Glomerular visceral epithelial cell (primary cell): Measurements from ENCODE around the gene CNTNAP2.
"Not testable (repeated sequence)": the region's sequence is repeated elsewhere in the genome, so short reads cannot be mapped to it uniquely, and the experiment has no call there.

Experiments used
- DNase-seq: peaks from one replicate; pipeline ENCODE4 v3.0.0-alpha.2; 2016; ENCODE audit errors: extremely low spot score

The CNTNAP2 gene

GRCh38 chr7:148026713-148027112 lies 1910.1 kb downstream of the CNTNAP2 start:
- no peak for DNase-seq

DNA sequence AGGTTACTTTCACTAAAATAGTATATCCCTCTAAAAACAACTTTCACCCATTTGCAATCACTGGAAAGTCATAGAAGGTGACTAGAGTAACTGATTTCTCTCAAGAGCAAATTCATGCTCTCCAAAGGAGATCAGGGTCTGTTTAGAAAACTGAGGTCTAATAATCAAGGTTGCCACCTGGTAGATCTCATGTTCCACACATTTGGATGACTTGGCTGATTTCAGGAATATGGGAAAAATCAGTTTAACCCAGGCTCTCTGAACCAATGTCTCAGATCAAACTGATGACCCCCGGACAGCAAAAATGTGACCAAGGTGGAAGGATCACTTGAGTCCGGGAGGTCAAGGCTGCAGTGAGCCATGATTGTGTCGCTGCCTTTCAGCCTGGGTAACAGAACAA lies 1911.6 kb downstream of the CNTNAP2 start:
- no peak for DNase-seq

GRCh38 chr7:148031019-148031418 lies 1914.4 kb downstream of the CNTNAP2 start:
- DNase-seq: no peak

GRCh38 chr7:148031811-148032210 lies 1915.2 kb downstream of the CNTNAP2 start:
- no peak for DNase-seq

DNA sequence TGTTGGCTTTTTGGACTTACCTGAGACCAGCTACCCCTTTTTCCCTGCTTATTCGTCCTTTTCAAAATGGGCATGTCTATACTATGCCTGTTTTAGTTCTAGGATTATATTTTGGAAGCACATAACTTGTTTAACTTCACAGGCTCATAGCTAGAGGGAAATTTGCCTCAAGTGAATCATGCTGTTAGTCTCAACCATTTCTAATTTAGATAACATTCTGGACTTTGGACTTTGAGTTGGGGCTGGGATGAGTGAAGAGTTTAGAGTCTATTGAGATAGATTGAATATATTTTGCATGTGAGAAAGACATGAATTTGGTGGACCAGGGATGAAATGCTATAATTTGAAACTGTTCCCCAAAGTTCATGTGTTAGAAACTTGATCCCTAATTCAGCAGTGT lies 1919.3 kb downstream of the CNTNAP2 start:
- no peak for DNase-seq

DNA sequence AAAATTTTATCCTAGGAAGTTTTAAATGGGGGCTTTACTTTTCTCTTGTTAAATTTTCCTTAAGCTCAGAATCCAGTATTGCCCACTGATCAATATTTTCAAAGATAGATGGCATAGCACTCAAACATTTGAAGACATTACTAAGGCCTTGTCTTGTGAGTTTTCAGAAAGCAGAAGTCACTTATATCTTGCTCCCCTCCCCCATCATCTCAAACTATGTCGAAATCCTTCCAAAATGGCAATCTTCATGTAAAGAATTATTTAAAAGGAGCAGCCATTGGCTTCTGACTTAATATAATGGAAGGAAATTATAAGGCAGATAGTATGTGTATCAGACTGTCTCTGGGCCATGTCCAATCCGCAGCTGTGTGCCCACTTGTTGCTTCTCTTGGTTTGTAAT lies 1920.4 kb downstream of the CNTNAP2 start:
- no peak for DNase-seq

DNA sequence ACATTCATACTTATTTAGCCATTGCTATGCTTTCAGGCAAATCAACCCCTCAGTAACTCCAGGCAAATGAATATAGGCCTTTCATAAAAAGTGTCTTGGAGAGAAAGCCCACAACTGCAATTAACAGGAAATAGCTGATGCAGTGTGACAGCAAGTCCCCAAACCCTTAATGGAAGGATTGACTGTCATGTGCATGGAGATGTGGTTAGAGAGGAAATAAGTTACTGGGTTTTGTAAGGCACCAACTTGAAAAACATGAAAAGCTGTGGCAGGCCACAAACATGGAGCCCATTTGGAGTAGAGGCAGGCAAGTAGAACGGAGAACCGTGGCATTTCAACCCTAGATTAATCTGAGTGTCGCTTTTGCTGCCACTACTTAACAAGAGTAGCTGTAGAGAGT lies 1924.6 kb downstream of the CNTNAP2 start:
- DNase-seq: no peak

DNA sequence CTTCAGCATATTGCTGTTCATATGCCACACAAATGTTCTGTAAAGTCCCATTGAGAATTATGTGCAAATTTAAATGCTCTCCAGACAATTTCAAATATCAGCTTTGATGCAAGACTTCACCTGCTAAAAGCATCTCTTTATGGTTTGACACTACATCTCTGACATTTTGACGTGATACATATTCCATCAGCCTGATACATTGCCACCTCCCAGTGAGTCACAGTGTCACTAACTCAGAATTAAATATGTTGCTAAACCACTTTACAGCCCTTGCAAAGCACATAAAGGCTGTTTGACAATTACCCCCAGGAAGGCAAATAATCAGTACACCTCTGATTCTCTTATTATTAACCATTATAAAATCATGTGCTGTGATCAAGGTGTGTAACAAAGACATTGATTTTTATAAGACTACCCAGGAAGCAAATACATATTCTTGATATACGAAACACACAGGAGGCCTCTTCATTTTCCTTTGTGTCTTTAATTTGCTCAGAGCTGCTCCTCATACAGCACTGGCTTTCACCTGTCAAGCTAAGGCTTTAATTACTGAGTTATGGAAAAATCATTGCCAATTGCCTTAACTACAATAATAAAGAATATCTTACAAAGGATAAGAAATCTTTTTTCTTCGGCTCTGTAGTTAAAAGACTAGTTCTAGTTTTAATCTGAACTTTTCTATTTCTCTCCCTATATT lies 1926.5 kb downstream of the CNTNAP2 start:
- no peak for DNase-seq

- DNase-seq: no peak
These were observed 1927.6 kb downstream of the CNTNAP2 start for GRCh38 chr7:148044173-148044572.

GRCh38 chr7:148045521-148045920 lies 1928.9 kb downstream of the CNTNAP2 start:
- no peak for DNase-seq

DNA sequence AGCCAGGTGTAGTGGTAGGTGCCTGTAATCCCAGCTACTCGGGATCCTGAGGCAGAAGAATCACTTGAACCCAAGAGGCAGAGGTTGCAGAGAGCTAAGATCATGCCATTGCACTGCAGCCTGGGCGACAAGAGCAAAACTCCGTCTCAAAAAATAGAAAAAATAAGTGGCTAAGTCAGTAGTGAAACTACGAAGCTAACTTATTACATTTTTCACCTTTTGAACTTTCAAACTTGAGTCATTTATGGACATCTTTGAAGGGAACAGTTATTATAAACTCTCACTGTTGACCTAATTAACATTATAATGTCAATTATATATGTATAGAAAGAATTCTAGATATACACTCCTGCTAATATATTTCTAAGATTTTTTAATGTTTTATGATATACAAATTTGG lies 1932.5 kb downstream of the CNTNAP2 start:
- no peak for DNase-seq

GRCh38 chr7:148050492-148051158 lies 1934.0 kb downstream of the CNTNAP2 start:
- DNase-seq: no peak

- DNase-seq: no peak
These were observed 1939.8 kb downstream of the CNTNAP2 start for GRCh38 chr7:148056406-148056805.

DNA sequence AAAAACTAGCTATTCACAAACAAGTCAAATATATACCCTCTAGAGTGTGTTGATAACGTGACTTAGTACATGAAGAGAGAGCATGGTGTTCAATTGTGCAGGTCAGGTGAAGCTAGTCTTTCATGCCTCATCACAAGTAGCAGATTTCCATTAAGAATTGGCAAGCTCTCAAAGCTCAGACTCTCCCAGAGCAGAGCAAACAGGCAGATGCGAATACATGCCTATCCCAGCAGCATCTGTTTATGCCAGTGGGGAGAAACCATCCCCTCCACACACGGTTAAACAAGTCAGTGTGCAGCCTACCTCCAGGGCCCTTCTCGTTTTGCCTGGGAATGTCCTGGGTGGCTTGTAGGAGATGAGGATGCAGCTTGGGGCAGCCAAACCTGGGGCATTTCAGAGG lies 1941.5 kb downstream of the CNTNAP2 start:
- DNase-seq: no peak

GRCh38 chr7:148058753-148059152 lies 1942.2 kb downstream of the CNTNAP2 start:
- no peak for DNase-seq

DNA sequence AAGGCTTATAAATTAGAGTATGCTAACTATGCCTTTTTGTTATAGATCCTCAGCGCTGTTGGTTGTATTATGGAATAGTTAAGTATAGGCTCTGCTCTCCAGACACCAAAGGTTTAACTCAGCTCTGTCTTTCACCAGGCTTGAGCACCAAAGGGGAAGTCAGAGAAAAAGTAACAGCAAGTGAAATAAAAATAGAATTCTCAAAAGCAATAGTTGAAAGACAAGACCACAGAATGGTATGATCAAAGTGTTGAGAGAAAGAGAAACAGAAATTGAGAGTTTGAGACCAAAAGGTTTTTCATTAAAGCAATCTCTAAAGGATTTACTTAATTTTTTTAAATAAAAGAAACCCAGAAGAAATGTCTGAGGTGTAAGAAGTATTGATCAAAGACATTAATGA lies 1944.1 kb downstream of the CNTNAP2 start:
- no peak for DNase-seq

- DNase-seq: not testable (repeated sequence)
These were observed 1961.5 kb downstream of the CNTNAP2 start for GRCh38 chr7:148078111-148078510.

- DNase-seq: no peak
These were observed 1962.8 kb downstream of the CNTNAP2 start for GRCh38 chr7:148079206-148080080.

GRCh38 chr7:148083448-148083847 lies 1966.8 kb downstream of the CNTNAP2 start:
- DNase-seq: no peak

DNA sequence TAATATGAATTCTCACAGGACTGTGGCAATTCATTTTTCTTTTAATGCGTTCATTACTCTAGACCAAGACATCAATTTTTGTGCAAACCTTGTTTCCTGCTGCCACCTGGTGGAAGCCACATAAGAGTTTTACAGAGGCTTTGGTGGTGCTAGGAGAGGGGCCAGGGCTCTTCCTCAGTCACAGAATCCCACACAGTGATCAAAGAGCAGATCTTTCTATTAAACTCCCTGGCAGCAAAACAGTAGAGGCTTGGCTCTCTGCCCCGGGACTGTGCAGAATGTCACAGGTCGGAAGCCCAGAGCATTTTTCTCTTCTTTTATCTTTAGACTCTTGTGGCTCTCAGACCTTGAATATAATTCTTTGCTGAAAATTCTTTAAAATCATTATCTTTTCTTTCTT lies 1967.5 kb downstream of the CNTNAP2 start:
- peak; percentile 1 for DNase-seq

GRCh38 chr7:148091882-148092281 lies 1975.3 kb downstream of the CNTNAP2 start:
- no peak for DNase-seq

DNA sequence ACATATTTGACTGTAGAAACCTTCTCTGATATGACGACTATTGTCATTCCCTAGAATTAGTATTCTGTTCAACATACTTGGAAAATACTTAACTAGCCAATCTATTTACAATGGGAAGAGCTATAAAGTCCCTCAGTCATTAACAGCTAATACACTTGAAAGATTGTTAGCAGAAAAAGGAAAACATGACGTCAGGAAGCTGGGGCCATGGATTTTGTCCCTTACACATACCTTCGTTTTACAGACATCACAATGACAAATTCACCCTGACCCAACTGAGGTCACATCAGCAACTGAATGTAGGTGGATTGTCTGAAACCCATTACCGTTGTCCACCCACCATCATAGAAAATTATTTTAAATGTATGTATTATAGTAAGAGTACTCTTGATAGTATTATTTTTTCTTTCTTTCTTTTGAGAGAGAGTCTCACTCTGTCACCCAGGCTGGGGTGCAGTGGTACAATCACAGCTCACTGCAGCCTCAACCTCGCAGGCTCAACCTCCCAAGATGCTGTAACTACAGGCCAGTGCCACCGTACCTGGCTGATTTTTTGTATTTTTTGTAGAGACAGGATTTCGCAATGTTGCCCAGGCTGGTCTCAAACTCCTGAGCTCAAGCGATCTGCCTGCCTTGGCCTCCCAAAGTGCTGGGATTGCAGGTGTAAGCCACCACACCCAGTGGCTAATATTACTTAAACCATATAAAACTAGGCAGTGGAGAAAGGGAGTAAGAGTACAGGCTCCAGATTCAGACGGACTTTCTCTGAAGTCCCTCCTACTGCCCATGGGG lies 1977.0 kb downstream of the CNTNAP2 start:
- no peak for DNase-seq
